Calu3 (cell line): ENCODE results near the gene CFAP65. TPM values are rescaled to one million over a fixed set of nuclear protein-coding genes. Genes with fewer than 3 reads are reported as not detected.

Experiments
- BruUV-seq: library from RNA; stranded (reverse); fragments of 400-500 nt; replicated peaks from 2 replicates; lab custom pipeline; 2021; lab: Mats Ljungman, UMichigan
- CTCF ChIA-PET: fragments of 300-600 bp; sonication (Branson Sonifier 250); formaldehyde crosslinking; loops from one replicate; lab custom pipeline; 2022; ENCODE audit warnings: antibody characterized with exemption; lab: Charles Lee
- DNase-seq: peaks from one replicate; pipeline ENCODE4 v3.0.0; 2022
- H3K27ac Mint-ChIP-seq: one replicate; pipeline ENCODE4 v1.8.0; 2022; ENCODE audit warnings: mixed read lengths; ENCODE audit not compliant: unreplicated experiment
- H3K27me3 Mint-ChIP-seq: one replicate; pipeline ENCODE4 v1.8.0; 2022; ENCODE audit warnings: mixed read lengths; ENCODE audit not compliant: unreplicated experiment
- H3K36me3 Mint-ChIP-seq: one replicate; pipeline ENCODE4 v1.8.0; 2022; ENCODE audit warnings: mild to moderate bottlenecking, moderate library complexity, mixed read lengths; ENCODE audit not compliant: insufficient read depth, unreplicated experiment
- H3K4me1 Mint-ChIP-seq: one replicate; pipeline ENCODE4 v1.8.0; 2022; ENCODE audit warnings: mild to moderate bottlenecking, low read depth, mixed read lengths; ENCODE audit not compliant: unreplicated experiment
- H3K4me3 Mint-ChIP-seq: one replicate; pipeline ENCODE4 v1.8.0; 2022; ENCODE audit warnings: mild to moderate bottlenecking, low read depth, moderate library complexity, mixed read lengths; ENCODE audit not compliant: unreplicated experiment
- H3K9me3 Mint-ChIP-seq: one replicate; pipeline ENCODE4 v1.8.0; 2022; ENCODE audit warnings: low read depth, mixed read lengths; ENCODE audit not compliant: unreplicated experiment
- intact Hi-C: fragments of 100-400 bp; cut with micrococcal nuclease; formaldehyde crosslinking; loops from one replicate; pipeline ENCODE4 v1.10.0; 2022; ENCODE audit not compliant: unreplicated experiment
- total RNA-seq: library from RNA; stranded (reverse); gene quantifications from 2 replicates; pipeline ENCODE4 v1.2.3, GENCODE V29; 2022
- TF ChIP-seq, protein P1 (sequence below): fragments of 200-600 bp; IDR thresholded peaks from one replicate; pipeline ENCODE4 v1.8.0; 2022; ENCODE audit warnings: antibody characterized with exemption; ENCODE audit not compliant: unreplicated experiment

Gene CFAP65
- total RNA-seq, 1 experiment from 2014 or later, result 0.68 TPM

- no TSS peak for BruUV-seq
- H3K4me3 Mint-ChIP-seq, result no peak overlapping the region
- H3K36me3 Mint-ChIP-seq, result no peaks in the 10 kb centered on the region
- no peaks in the 10 kb centered on the region for H3K27me3 Mint-ChIP-seq
- H3K9me3 Mint-ChIP-seq, result no peaks in the 10 kb centered on the region
- intact Hi-C loops, result no loop called here
- H3K4me1 Mint-ChIP-seq, result no peaks in the 10 kb centered on the region
- no peak overlapping the region for H3K27ac Mint-ChIP-seq
- TF ChIP-seq, protein P1, sequence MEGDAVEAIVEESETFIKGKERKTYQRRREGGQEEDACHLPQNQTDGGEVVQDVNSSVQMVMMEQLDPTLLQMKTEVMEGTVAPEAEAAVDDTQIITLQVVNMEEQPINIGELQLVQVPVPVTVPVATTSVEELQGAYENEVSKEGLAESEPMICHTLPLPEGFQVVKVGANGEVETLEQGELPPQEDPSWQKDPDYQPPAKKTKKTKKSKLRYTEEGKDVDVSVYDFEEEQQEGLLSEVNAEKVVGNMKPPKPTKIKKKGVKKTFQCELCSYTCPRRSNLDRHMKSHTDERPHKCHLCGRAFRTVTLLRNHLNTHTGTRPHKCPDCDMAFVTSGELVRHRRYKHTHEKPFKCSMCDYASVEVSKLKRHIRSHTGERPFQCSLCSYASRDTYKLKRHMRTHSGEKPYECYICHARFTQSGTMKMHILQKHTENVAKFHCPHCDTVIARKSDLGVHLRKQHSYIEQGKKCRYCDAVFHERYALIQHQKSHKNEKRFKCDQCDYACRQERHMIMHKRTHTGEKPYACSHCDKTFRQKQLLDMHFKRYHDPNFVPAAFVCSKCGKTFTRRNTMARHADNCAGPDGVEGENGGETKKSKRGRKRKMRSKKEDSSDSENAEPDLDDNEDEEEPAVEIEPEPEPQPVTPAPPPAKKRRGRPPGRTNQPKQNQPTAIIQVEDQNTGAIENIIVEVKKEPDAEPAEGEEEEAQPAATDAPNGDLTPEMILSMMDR, result no peak
- no peak for DNase-seq
- CTCF ChIA-PET, result interaction anchor here (0.6 to 1.2 kb wide), 2 partner anchors 64 to 93 kb away, joined by 3 read pairs; no protein-coding TSS in a partner anchor
These were observed 14.4 kb downstream of the CFAP65 start for GRCh38 chr2:219026946-219027345.

DNA sequence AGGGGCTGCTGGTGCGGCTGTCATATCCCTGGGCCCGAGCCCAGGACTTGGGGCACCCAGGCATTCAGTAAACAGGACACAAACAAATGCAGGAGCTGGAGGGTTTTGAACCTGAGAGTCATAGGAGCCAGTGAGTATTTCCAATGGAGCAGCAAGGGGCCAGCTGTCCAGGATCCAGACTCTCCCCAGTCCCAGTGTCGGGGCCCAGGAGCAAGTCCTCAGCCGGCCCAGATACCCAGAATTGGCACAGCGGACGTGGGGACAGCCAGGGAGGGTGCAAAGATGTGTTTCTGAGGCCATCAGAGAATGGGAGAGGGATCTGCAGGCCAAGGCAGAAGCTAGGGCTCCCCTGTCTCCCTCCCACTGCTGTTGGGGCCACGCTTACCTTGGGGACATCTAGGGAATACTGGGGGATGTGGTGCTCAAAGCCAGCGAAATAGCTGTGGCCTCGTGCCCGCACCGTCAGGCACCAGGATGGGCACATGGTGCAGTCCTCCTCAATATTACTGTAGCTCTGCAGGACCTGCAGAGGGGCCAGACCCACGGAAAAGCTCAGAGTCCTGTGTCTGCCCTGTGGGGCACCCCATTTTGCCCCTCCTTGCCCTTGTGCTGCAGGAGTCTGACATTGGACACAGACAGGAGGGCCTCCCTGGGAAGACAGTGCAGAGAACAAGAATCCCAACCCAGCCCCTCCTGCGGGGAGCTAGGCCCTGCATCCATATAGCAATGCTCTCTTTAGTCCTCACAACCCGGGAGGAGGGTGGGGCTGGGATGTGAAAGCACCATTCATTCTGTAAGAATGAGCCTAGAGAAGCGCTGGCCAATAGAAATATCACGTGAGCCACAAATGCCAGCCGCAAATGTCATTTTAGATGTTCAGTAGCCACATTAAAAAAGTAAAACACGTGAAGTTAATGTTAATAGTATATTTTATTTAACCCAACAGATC, 15.4 kb downstream of the CFAP65 start:
- no peaks in the 10 kb centered on the region for H3K9me3 Mint-ChIP-seq
- H3K36me3 Mint-ChIP-seq, result no peaks in the 10 kb centered on the region
- no peaks in the 10 kb centered on the region for H3K4me1 Mint-ChIP-seq
- no peak overlapping the region for H3K4me3 Mint-ChIP-seq
- CTCF ChIA-PET, result interaction anchor here (0.8 to 1.6 kb wide), 3 partner anchors 33 to 94 kb away, joined by 3 read pairs; no protein-coding TSS in a partner anchor
- H3K27me3 Mint-ChIP-seq, result no peaks in the 10 kb centered on the region
- TF ChIP-seq, protein P1, result no peak
- DNase-seq, result no peak
- BruUV-seq, result no TSS peak
- no peak overlapping the region for H3K27ac Mint-ChIP-seq
- intact Hi-C loops, result no loop called here

DNA sequence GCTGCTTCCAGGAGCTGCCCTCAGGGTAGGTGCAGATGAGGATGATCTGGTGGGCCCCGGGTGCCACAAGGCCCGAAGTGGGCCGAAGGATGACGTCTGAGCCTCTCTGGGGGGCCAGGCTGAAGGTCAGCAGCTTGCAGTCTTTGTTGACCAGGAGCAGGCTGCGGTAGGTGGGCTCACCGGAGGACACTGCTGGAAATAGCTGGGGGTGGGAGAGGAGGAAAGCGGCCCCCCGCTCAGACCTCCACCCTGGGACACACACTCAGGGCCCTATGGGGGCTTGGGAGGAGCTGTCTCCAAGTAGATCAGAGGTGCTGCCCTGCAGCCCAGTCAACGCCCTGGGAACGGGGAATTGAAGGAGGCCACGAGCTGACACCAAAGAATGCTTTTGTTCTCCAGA, 17.3 kb downstream of the CFAP65 start:
- H3K36me3 Mint-ChIP-seq, result no peaks in the 10 kb centered on the region
- BruUV-seq, result no TSS peak
- intact Hi-C loops, result no loop called here
- TF ChIP-seq, protein P1, result no peak
- CTCF ChIA-PET, result no interaction called here
- H3K27ac Mint-ChIP-seq, result no peak overlapping the region
- no peaks in the 10 kb centered on the region for H3K9me3 Mint-ChIP-seq
- H3K4me3 Mint-ChIP-seq, result no peak overlapping the region
- H3K27me3 Mint-ChIP-seq, result no peaks in the 10 kb centered on the region
- H3K4me1 Mint-ChIP-seq, result no peaks in the 10 kb centered on the region
- no peak for DNase-seq

DNA sequence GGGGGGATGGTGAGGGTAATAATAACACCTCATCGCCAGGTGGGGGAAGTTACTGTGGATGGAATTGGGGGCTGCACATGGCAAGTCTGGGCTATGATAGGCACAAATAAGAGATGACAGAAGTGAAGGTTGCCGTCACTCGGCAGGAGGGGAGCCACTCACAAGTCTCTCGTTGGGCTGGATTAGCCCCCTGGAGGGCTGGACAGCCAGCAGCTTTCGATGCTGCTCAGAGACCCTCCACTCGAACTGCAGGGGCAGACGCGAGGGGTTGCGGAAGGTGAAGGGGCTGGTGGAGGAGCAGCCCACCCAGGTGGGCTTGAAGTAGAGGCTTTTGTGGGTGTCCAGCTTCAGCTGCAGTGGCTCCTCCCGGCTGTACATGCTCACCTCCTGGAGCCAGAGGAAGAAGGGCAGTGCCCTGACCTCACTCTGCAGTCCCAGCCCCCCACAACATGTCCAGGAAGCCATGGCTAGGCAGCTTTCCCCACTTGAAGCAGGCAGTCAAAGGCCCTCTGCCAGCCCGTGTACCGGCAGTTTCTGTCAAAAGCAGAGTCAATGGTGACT, 18.2 kb downstream of the CFAP65 start:
- CTCF ChIA-PET, result no interaction called here
- intact Hi-C loops, result no loop called here
- Mint-ChIP-seq H3K27me3 (peaks cover 5% of the 10 kb centered on the region), H3K36me3 (no peaks in the 10 kb centered on the region), H3K27ac (no peak overlapping the region), H3K4me1 (no peaks in the 10 kb centered on the region), H3K4me3 (no peak overlapping the region), H3K9me3 (no peaks in the 10 kb centered on the region)
- TF ChIP-seq, protein P1, result no peak
- DNase-seq, result no peak
- no TSS peak for BruUV-seq
